IPS-20b (cell line): Measurements from ENCODE around the gene DEFB114.
"Not testable (repeated sequence)": the region's sequence is repeated elsewhere in the genome, so short reads cannot be mapped to it uniquely, and the experiment has no call there.

Experiments used
- H3K27ac ChIP-seq: one replicate; pipeline ENCODE4 v1.5.1; 2013; ENCODE audit warnings: low read length
- H3K27me3 ChIP-seq: 2 replicates; pipeline ENCODE4 v1.6.1; 2013; ENCODE audit warnings: mild to moderate bottlenecking, low read length, inconsistent platforms; ENCODE audit not compliant: insufficient read depth
- H3K36me3 ChIP-seq: 2 replicates; pipeline ENCODE4 v1.6.1; 2013; ENCODE audit warnings: low read depth, mild to moderate bottlenecking, inconsistent platforms, low read length, moderate library complexity; ENCODE audit not compliant: insufficient read depth
- H3K4me1 ChIP-seq: 2 replicates; pipeline ENCODE4 v1.6.1; 2013; ENCODE audit warnings: mild to moderate bottlenecking, control low read depth, inconsistent platforms, low read length, moderate library complexity; ENCODE audit not compliant: insufficient read depth
- H3K4me3 ChIP-seq: 2 replicates; pipeline ENCODE4 v1.5.1; 2013; ENCODE audit warnings: mild to moderate bottlenecking, low read length, inconsistent platforms
- H3K9ac ChIP-seq: 2 replicates; pipeline ENCODE4 v1.6.1; 2013; ENCODE audit warnings: low read depth, mild to moderate bottlenecking, inconsistent platforms, low read length, moderate library complexity
- H3K9me3 ChIP-seq: 2 replicates; pipeline ENCODE4 v1.6.1; 2013; ENCODE audit warnings: mild to moderate bottlenecking, low read depth, low read length, inconsistent platforms; ENCODE audit not compliant: insufficient read depth

Gene DEFB114

GRCh38 chr6:49966823-49967222 lies 2.9 kb upstream of the DEFB114 start:
- Histone ChIP-seq H3K9me3 (no peaks in the 10 kb centered on the region; the same call in 1 of the 2 replicates), H3K27ac (peak overlapping the region; percentile 73), H3K4me3 (peak overlapping the region; percentile 46; the same call in 1 of the 2 replicates), H3K27me3 (no peaks in the 10 kb centered on the region), H3K9ac (peak overlapping the region; percentile 50; the same call in 1 of the 2 replicates), H3K4me1 (peaks cover 30% of the 10 kb centered on the region; the same call in 1 of the 2 replicates), H3K36me3 (no peaks in the 10 kb centered on the region)

GRCh38 chr6:49966334-49966733 lies 2.4 kb upstream of the DEFB114 start:
- Histone ChIP-seq H3K9me3 (no peaks in the 10 kb centered on the region; the same call in 1 of the 2 replicates), H3K36me3 (no peaks in the 10 kb centered on the region), H3K27ac (peak overlapping the region; percentile 73), H3K4me3 (peak overlapping the region; percentile 46; the same call in 1 of the 2 replicates), H3K27me3 (no peaks in the 10 kb centered on the region), H3K9ac (peak overlapping the region; percentile 50; the same call in 1 of the 2 replicates), H3K4me1 (peaks cover 30% of the 10 kb centered on the region; the same call in 1 of the 2 replicates)

GRCh38 chr6:49958180-49958579 lies 5.8 kb downstream of the DEFB114 start:
- no peaks in the 10 kb centered on the region for H3K4me1 ChIP-seq
- no peak overlapping the region for H3K27ac ChIP-seq
- H3K27me3 ChIP-seq, result no peaks in the 10 kb centered on the region
- no peak overlapping the region for H3K9ac ChIP-seq
- no peaks in the 10 kb centered on the region; the same call in 1 of the 2 replicates for H3K9me3 ChIP-seq
- H3K4me3 ChIP-seq, result no peak overlapping the region
- no peaks in the 10 kb centered on the region for H3K36me3 ChIP-seq

- Histone ChIP-seq H3K9ac (no peak overlapping the region), H3K27ac (no peak overlapping the region), H3K27me3 (no peaks in the 10 kb centered on the region), H3K4me3 (no peak overlapping the region), H3K36me3 (no peaks in the 10 kb centered on the region), H3K9me3 (no peaks in the 10 kb centered on the region), H3K4me1 (no peaks in the 10 kb centered on the region)
These were observed 8.1 kb downstream of the DEFB114 start for GRCh38 chr6:49955847-49956246.

- no peaks in the 10 kb centered on the region for H3K36me3 ChIP-seq
These were observed 12.0 kb downstream of the DEFB114 start for GRCh38 chr6:49951926-49952325.

GRCh38 chr6:49950415-49950751 lies 13.6 kb downstream of the DEFB114 start:
- no peak overlapping the region for H3K4me3 ChIP-seq
- no peak overlapping the region for H3K9ac ChIP-seq
- H3K9me3 ChIP-seq, result no peaks in the 10 kb centered on the region
- H3K4me1 ChIP-seq, result no peaks in the 10 kb centered on the region
- H3K36me3 ChIP-seq, result no peaks in the 10 kb centered on the region
- no peaks in the 10 kb centered on the region for H3K27me3 ChIP-seq
- H3K27ac ChIP-seq, result no peak overlapping the region

More at GRCh38 chr6:49951926-49952325, 12.0 kb downstream of the DEFB114 start:
- Histone ChIP-seq H3K9ac (no peak overlapping the region), H3K4me3 (no peak overlapping the region), H3K4me1 (no peaks in the 10 kb centered on the region), H3K27me3 (no peaks in the 10 kb centered on the region), H3K27ac (no peak overlapping the region), H3K9me3 (no peaks in the 10 kb centered on the region)

- H3K9ac ChIP-seq, result no peak overlapping the region
- no peaks in the 10 kb centered on the region for H3K36me3 ChIP-seq
- H3K27ac ChIP-seq, result no peak overlapping the region
- no peaks in the 10 kb centered on the region for H3K27me3 ChIP-seq
- H3K4me3 ChIP-seq, result no peak overlapping the region
- no peaks in the 10 kb centered on the region for H3K4me1 ChIP-seq
- no peaks in the 10 kb centered on the region for H3K9me3 ChIP-seq
These were observed 14.9 kb downstream of the DEFB114 start for GRCh38 chr6:49949062-49949461.

GRCh38 chr6:49946835-49947234 lies 17.1 kb downstream of the DEFB114 start:
- Histone ChIP-seq H3K27ac (no peak overlapping the region), H3K4me3 (no peak overlapping the region), H3K36me3 (no peaks in the 10 kb centered on the region), H3K9ac (no peak overlapping the region), H3K4me1 (no peaks in the 10 kb centered on the region), H3K9me3 (no peaks in the 10 kb centered on the region), H3K27me3 (no peaks in the 10 kb centered on the region)

GRCh38 chr6:49944068-49944467 lies 19.9 kb downstream of the DEFB114 start:
- H3K9me3 ChIP-seq, H3K4me3 ChIP-seq: not testable (repeated sequence)

GRCh38 chr6:49939993-49940498 lies 23.9 kb downstream of the DEFB114 start:
- H3K4me1 ChIP-seq, result no peaks in the 10 kb centered on the region
- no peaks in the 10 kb centered on the region for H3K9me3 ChIP-seq
- H3K27ac ChIP-seq, result no peak overlapping the region
- H3K9ac ChIP-seq, result no peak overlapping the region
- H3K27me3 ChIP-seq, result no peaks in the 10 kb centered on the region
- H3K4me3 ChIP-seq, result no peak overlapping the region
- no peaks in the 10 kb centered on the region for H3K36me3 ChIP-seq

More at GRCh38 chr6:49944068-49944467, 19.9 kb downstream of the DEFB114 start:
- H3K27me3 ChIP-seq, H3K36me3 ChIP-seq, H3K9ac ChIP-seq, H3K4me1 ChIP-seq, H3K27ac ChIP-seq: not testable (repeated sequence)

- no peak overlapping the region for H3K9ac ChIP-seq
These were observed 26.2 kb downstream of the DEFB114 start for GRCh38 chr6:49937811-49938210.

GRCh38 chr6:49937017-49937416 lies 26.9 kb downstream of the DEFB114 start:
- no peaks in the 10 kb centered on the region for H3K36me3 ChIP-seq
- no peak overlapping the region for H3K9ac ChIP-seq
- H3K27me3 ChIP-seq, result no peaks in the 10 kb centered on the region
- H3K4me3 ChIP-seq, result no peak overlapping the region
- H3K4me1 ChIP-seq, result no peaks in the 10 kb centered on the region
- no peak overlapping the region for H3K27ac ChIP-seq
- no peaks in the 10 kb centered on the region for H3K9me3 ChIP-seq

More at GRCh38 chr6:49937811-49938210, 26.2 kb downstream of the DEFB114 start:
- H3K9me3 ChIP-seq, result no peaks in the 10 kb centered on the region
- H3K36me3 ChIP-seq, result no peaks in the 10 kb centered on the region
- H3K27me3 ChIP-seq, result no peaks in the 10 kb centered on the region
- H3K4me3 ChIP-seq, result no peak overlapping the region
- H3K27ac ChIP-seq, result no peak overlapping the region
- no peaks in the 10 kb centered on the region for H3K4me1 ChIP-seq
